ENCODE data around the gene LURAP1L. TPM values are rescaled to one million over a fixed set of nuclear protein-coding genes. Genes with fewer than 3 reads are reported as not detected.

The LURAP1L gene
- total RNA-seq, 4 donors from 2014 or later = 11.4 to 28.8 (median 23.9) TPM

DNA sequence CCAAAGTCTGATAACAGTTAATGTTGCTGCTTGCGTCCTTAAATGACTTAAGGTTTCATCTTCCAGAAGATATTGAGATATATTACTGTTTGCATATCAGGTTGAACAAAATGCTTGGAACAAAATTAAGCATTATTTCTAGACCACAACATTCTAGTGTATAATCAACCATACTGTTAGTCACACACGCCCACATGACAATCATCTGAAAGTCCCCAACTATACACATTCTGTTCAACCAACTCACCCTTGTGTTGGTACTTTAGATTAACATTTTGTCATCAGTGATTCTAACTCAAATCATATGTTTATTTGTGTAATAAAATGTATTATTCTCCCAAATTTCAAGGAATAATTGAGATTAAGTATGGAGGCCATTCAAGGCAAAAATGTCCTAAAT is 47.3 kb downstream of the LURAP1L start:
- Histone ChIP-seq H3K4me1 (peaks cover 5 to 45% (median 39%) of the 10 kb centered on the region in 4 donors), H3K9me3 (no peaks in the 10 kb centered on the region), H3K36me3 (no peaks in the 10 kb centered on the region), H3K27me3 (no peaks in the 10 kb centered on the region), H3K4me3 (no peak overlapping the region), H3K27ac (replicated peaks in 1 of 4) (no peak overlapping the region)
- TF ChIP-seq, protein P1, sequence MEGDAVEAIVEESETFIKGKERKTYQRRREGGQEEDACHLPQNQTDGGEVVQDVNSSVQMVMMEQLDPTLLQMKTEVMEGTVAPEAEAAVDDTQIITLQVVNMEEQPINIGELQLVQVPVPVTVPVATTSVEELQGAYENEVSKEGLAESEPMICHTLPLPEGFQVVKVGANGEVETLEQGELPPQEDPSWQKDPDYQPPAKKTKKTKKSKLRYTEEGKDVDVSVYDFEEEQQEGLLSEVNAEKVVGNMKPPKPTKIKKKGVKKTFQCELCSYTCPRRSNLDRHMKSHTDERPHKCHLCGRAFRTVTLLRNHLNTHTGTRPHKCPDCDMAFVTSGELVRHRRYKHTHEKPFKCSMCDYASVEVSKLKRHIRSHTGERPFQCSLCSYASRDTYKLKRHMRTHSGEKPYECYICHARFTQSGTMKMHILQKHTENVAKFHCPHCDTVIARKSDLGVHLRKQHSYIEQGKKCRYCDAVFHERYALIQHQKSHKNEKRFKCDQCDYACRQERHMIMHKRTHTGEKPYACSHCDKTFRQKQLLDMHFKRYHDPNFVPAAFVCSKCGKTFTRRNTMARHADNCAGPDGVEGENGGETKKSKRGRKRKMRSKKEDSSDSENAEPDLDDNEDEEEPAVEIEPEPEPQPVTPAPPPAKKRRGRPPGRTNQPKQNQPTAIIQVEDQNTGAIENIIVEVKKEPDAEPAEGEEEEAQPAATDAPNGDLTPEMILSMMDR (IDR thresholded peaks at IDR 0.05) = no peak
- TF ChIP-seq POLR2AphosphoS5 (IDR thresholded peaks at IDR 0.05) (no peak), POLR2A (IDR thresholded peaks at IDR 0.05; ENCODE audit: low read depth) (no peak), EP300 (IDR thresholded peaks at IDR 0.05) (no peak)
- 96% methylated on average over 2 of the region's 2 CpGs for WGBS
- intact Hi-C loops (cut with DNase I) = loop anchor here (10.0 kb wide), 2 partner anchors 63 to 443 kb away; no protein-coding TSS in a partner anchor
- no peak for DNase-seq (ENCODE audit: extremely low spot score)

DNA sequence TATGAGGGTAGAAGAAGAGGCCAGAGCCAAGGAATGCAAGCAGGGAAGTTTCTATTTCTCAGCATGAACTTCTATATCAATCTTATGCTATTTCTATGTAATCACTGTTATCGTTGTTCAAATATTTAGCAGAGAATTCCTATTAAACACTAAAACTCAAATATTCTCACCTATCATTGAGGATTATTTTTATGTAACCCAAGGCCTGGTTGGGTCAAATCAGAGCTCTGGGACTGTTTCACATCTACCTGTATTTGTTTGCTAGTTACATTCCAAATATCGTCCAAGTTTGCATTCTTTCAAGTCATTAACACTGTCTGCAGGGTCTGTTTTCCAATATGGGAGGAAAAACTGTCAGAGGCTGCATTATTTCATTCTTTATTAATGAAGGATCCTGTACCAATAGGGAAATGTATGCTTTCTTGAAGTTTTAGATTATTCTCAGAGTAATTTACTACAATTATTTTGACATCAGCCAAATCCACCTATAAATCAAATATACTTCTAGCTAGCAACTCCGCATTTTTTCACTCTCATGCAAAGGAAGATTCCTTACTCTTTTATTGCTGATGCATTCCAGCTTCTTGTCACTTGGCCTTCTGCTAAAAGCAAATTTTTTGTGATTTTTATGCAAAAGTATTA is 52.2 kb downstream of the LURAP1L start:
- no peaks in the 10 kb centered on the region for H3K9me3 ChIP-seq
- no peaks in the 10 kb centered on the region for H3K27me3 ChIP-seq
- peaks cover 0 to 29% (median 25%) of the 10 kb centered on the region in 4 donors for H3K4me1 ChIP-seq
- DNase-seq (ENCODE audit: extremely low spot score) = no peak
- intact Hi-C loops (cut with DNase I) = loop anchor here (10.0 kb wide), 2 partner anchors 58 to 438 kb away; no protein-coding TSS in a partner anchor
- 43% methylated on average over 3 of the region's 3 CpGs for WGBS
- no peak overlapping the region for H3K4me3 ChIP-seq
- TF ChIP-seq, protein P1 (IDR thresholded peaks at IDR 0.05) = no peak
- TF ChIP-seq POLR2A (IDR thresholded peaks at IDR 0.05; ENCODE audit: low read depth) (no peak), POLR2AphosphoS5 (IDR thresholded peaks at IDR 0.05) (no peak), EP300 (IDR thresholded peaks at IDR 0.05) (no peak)
- no peaks in the 10 kb centered on the region for H3K36me3 ChIP-seq
- H3K27ac ChIP-seq (replicated peaks in 1 of 4) = no peak overlapping the region

DNA sequence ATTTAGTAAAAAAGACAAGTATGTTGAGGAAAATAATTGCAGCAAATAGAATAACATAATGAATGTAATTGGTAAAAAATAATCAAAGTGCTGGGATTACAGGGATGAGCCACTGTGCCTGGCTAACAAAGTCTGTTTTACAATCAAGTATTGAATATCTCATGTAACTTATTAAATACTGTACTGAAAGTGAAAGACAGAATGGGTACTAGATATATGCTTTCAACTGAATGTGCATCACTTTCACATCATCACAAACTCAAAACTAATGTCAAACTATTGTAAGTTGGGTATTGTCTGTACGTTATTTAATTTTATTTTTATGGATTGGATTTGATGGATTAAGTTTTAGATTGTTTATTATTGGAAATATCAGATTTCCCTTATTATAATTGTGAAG is 58.9 kb downstream of the LURAP1L start:
- Histone ChIP-seq H3K9me3 (peaks cover 0 to 15% (median 3%) of the 10 kb centered on the region in 4 donors), H3K4me1 (peaks cover 0 to 6% (median 2%) of the 10 kb centered on the region in 4 donors), H3K27me3 (no peaks in the 10 kb centered on the region), H3K4me3 (no peak overlapping the region), H3K36me3 (no peaks in the 10 kb centered on the region), H3K27ac (replicated peaks in 1 of 4) (no peak overlapping the region)
- intact Hi-C loops (cut with DNase I) = no loop called here
- WGBS = 85% methylated on average over 1 of the region's 1 CpG
- TF ChIP-seq POLR2A (IDR thresholded peaks at IDR 0.05; ENCODE audit: low read depth) (no peak), POLR2AphosphoS5 (IDR thresholded peaks at IDR 0.05) (no peak), EP300 (IDR thresholded peaks at IDR 0.05) (no peak)
- TF ChIP-seq, protein P1 (IDR thresholded peaks at IDR 0.05) = no peak
- DNase-seq (ENCODE audit: extremely low spot score) = no peak

DNA sequence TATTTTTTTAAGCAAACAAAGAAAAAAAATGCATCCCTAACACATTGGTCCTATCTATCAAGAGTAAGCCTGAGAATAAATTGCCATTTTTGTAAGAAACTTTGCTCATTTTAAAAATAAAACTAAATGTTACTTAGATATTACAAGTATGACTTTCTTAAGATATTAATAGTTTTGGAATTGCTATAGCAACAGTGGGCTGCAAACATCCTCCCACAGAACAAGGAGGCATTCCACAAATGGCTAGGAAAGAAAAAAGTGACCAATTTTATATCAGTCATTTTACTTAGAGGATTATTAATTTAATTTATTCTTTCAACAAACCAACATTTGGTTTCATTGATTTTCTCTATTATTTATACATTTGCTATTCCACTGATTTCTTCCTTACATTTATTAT is 63.7 kb downstream of the LURAP1L start:
- intact Hi-C loops (cut with DNase I) = no loop called here
- H3K9me3 ChIP-seq = peaks cover 0 to 15% (median 3%) of the 10 kb centered on the region in 4 donors
- no peak overlapping the region for H3K4me3 ChIP-seq
- no peak for DNase-seq (ENCODE audit: extremely low spot score)
- TF ChIP-seq, protein P1 (IDR thresholded peaks at IDR 0.05) = no peak
- TF ChIP-seq POLR2AphosphoS5 (IDR thresholded peaks at IDR 0.05) = no peak
- TF ChIP-seq EP300 (IDR thresholded peaks at IDR 0.05) = no peak
- no peak for TF ChIP-seq POLR2A (IDR thresholded peaks at IDR 0.05; ENCODE audit: low read depth)
- H3K27me3 ChIP-seq = no peaks in the 10 kb centered on the region
- no peaks in the 10 kb centered on the region for H3K36me3 ChIP-seq
- H3K4me1 ChIP-seq = peaks cover 0 to 13% (median 1%) of the 10 kb centered on the region in 4 donors
- H3K27ac ChIP-seq (replicated peaks in 1 of 4) = peak overlapping the region in 2 of 4 donors; percentile 17 to 22
